BJ (cell line): ENCODE data around the gene SENP7. TPM values are rescaled to one million over a fixed set of nuclear protein-coding genes. Genes with fewer than 3 reads are reported as not detected.

ENCODE experiments used
- CTCF ChIA-PET: fragments of 350-600 bp; formaldehyde crosslinking; extraction: SDS; loops from one replicate; lab custom pipeline; 2021; ENCODE audit warnings: antibody characterized with exemption, inconsistent platforms; lab: Yijun Ruan, JAX
- POLR2A ChIA-PET: fragments of 300-600 bp; sonication (Branson Sonifier 250); formaldehyde crosslinking; extraction: SDS; loops from one replicate; lab custom pipeline; 2021; ENCODE audit warnings: antibody characterized with exemption; lab: Charles Lee
- DNase-seq: peaks from one replicate; pipeline ENCODE4 v3.0.0-alpha.2; 2011; ENCODE audit warnings: low read depth
- H3K27me3 ChIP-seq: 2 replicates; pipeline ENCODE4 v1.6.0; 2011; ENCODE audit warnings: low read length; ENCODE audit not compliant: control insufficient read depth, insufficient read depth
- H3K36me3 ChIP-seq: 2 replicates; pipeline ENCODE4 v1.5.1; 2011; ENCODE audit warnings: low read length; ENCODE audit not compliant: control insufficient read depth, insufficient read depth
- H3K4me3 ChIP-seq: 2 replicates; pipeline ENCODE4 v1.5.1; 2011; ENCODE audit warnings: low read depth, mild to moderate bottlenecking, control low read depth, low read length
- polyA plus RNA-seq: library from polyadenylated mRNA; depleted of rRNA; stranded (reverse); fragments of >200 nt; gene quantifications from 2 replicates; pipeline ENCODE4 v1.2.3, GENCODE V29; 2011
- TF ChIP-seq, protein P1 (sequence below): IDR thresholded peaks from 2 replicates; pipeline ENCODE4 v1.5.1; 2011; ENCODE audit warnings: low read depth, mild to moderate bottlenecking, control low read depth, inconsistent platforms, low read length, moderate library complexity; ENCODE audit not compliant: insufficient read depth

SENP7 gene
- polyA plus RNA-seq, 1 experiment = 4.2 TPM

DNA sequence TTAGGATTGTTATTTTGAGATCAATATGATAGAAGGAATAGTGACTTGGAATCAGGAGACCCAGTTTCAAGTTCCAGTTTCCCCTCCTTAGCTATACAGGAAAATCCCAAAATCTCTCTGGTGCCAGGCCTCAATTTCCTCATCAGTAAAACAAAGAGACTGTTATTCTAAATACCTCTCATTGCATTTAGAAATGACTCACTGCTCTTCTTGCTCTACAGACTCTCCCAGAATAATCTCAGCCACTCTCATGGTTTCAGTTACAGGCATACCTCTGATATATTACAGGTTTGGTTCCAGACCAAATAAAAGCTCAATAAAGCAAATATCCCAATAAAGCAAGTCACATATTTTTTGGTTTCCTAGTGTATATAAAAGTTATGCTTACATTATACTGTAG, 221.0 kb downstream of the SENP7 start:
- H3K4me3 ChIP-seq = no peak overlapping the region
- no peaks in the 10 kb centered on the region for H3K36me3 ChIP-seq
- DNase-seq = no peak
- H3K27me3 ChIP-seq = no peaks in the 10 kb centered on the region; the same call in 1 of the 2 replicates
- CTCF ChIA-PET = no interaction called here
- TF ChIP-seq, protein P1, sequence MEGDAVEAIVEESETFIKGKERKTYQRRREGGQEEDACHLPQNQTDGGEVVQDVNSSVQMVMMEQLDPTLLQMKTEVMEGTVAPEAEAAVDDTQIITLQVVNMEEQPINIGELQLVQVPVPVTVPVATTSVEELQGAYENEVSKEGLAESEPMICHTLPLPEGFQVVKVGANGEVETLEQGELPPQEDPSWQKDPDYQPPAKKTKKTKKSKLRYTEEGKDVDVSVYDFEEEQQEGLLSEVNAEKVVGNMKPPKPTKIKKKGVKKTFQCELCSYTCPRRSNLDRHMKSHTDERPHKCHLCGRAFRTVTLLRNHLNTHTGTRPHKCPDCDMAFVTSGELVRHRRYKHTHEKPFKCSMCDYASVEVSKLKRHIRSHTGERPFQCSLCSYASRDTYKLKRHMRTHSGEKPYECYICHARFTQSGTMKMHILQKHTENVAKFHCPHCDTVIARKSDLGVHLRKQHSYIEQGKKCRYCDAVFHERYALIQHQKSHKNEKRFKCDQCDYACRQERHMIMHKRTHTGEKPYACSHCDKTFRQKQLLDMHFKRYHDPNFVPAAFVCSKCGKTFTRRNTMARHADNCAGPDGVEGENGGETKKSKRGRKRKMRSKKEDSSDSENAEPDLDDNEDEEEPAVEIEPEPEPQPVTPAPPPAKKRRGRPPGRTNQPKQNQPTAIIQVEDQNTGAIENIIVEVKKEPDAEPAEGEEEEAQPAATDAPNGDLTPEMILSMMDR = no peak
- POLR2A ChIA-PET = no interaction called here

DNA sequence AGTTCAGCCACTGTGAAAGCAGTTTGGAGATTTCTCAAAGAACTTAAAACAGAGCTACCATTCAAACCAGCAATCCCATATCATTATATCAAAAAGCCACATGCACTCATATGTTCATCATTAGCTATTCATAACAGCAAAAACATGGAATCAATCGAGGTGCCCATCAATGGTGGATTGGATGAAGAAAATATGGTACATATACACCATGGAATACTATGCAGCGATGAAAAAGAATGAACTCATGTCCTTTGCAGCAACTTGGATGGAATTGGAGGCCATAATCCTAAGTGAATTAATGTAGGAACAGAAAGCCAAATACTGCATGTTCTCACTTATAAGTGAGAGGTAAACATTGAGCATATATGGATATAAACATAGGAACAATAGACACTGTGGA, 224.7 kb downstream of the SENP7 start:
- TF ChIP-seq, protein P1 = no peak
- CTCF ChIA-PET = no interaction called here
- no peaks in the 10 kb centered on the region for H3K36me3 ChIP-seq

DNA sequence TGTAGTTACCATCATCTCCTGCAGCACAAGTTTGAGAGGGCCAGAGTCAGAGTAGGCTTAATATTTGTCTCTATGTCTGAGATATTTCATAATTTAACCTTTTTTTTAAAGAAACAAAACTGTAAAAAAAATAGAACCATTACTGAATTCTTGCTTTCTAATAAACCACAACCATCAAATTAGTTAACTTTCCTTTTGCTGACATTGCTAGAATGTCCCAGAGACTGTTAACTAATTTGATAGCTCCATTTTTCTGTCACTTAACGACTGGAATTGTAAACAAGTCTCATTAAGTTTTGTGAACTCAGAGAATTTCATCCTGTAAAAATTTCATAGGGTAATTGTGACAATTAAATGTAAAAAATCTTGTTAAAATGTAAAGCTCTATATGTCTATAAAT, 228.3 kb downstream of the SENP7 start:
- TF ChIP-seq, protein P1 = no peak
- no peaks in the 10 kb centered on the region for H3K27me3 ChIP-seq
- POLR2A ChIA-PET = no interaction called here
- no peak overlapping the region for H3K4me3 ChIP-seq
- no peak for DNase-seq
- CTCF ChIA-PET = no interaction called here
- H3K36me3 ChIP-seq = no peaks in the 10 kb centered on the region

More for the DNA sequence above, 224.7 kb downstream of the SENP7 start:
- H3K4me3 ChIP-seq = no peak overlapping the region
- no peaks in the 10 kb centered on the region; the same call in 1 of the 2 replicates for H3K27me3 ChIP-seq
- DNase-seq = no peak
- POLR2A ChIA-PET = no interaction called here

DNA sequence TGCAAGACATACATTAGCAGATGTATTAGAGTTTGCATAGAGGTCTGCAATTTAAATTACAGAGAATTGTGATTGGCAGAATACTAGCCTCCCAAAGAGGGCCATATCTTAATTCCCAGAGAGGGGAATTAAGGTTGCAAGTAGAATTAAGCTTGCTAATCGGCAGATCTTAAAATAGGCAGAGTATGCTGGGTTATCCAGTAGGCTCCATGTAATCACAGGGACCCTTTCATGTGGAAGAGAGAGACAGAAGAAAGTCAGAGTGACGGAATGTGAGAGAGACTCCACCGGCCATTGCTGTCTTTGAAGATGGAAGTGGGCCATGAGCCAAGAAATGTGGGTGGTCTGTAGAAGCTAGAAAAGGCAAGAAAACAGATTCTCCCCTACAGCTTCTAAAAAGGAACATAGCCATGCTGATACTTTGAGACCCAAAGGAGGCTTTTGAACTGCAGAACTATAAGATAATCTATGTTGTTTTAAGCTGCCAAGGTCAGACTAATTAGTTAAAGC, 231.4 kb downstream of the SENP7 start:
- H3K4me3 ChIP-seq = no peak overlapping the region
- H3K27me3 ChIP-seq = no peaks in the 10 kb centered on the region
- no peaks in the 10 kb centered on the region for H3K36me3 ChIP-seq
- TF ChIP-seq, protein P1 = no peak
- CTCF ChIA-PET = no interaction called here
- POLR2A ChIA-PET = no interaction called here
- no peak for DNase-seq

DNA sequence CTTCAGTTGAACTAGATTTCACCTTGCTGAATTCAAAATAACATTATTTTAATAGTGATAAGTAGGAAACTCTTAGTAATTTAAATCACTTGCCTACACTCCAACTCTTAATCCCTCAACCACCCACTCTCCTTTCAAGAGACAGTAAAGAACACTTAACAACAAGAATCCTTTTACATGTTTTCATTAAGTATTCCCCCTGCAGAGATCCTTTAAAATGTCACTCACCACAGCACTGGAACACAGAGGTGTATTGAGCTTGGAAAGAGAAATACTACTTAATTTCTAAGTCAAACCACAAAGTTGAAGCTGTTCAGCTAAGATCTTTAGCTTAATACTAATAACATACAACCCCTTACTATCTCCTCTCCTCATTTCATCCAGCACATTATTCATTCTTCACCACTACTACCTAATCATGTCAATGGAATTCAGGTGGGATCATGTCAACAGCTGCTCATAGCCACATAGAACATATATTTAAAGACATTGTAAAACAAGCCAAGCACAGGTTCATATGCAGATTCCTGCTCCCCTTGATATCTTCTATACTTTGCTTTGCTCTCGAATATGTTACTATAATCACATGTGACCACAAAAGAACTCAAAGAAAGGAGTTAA, 233.1 kb downstream of the SENP7 start:
- H3K36me3 ChIP-seq = no peaks in the 10 kb centered on the region
- TF ChIP-seq, protein P1 = no peak
- no peak for DNase-seq
- no peaks in the 10 kb centered on the region for H3K27me3 ChIP-seq
- POLR2A ChIA-PET = no interaction called here
- H3K4me3 ChIP-seq = no peak overlapping the region
- CTCF ChIA-PET = no interaction called here
